NCI-H1694 treated with DMSO at 0.1 percent for 48 hours (cell line): ENCODE data around the gene MOCS2.
"Not testable (repeated sequence)": the region's sequence is repeated elsewhere in the genome, so short reads cannot be mapped to it uniquely, and the experiment has no call there.

Experiments used
- DNase-seq: peaks from one replicate; lab custom pipeline; 2025; lab: John Stamatoyannopoulos, UW

The MOCS2 gene, protein sequence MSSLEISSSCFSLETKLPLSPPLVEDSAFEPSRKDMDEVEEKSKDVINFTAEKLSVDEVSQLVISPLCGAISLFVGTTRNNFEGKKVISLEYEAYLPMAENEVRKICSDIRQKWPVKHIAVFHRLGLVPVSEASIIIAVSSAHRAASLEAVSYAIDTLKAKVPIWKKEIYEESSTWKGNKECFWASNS

DNA sequence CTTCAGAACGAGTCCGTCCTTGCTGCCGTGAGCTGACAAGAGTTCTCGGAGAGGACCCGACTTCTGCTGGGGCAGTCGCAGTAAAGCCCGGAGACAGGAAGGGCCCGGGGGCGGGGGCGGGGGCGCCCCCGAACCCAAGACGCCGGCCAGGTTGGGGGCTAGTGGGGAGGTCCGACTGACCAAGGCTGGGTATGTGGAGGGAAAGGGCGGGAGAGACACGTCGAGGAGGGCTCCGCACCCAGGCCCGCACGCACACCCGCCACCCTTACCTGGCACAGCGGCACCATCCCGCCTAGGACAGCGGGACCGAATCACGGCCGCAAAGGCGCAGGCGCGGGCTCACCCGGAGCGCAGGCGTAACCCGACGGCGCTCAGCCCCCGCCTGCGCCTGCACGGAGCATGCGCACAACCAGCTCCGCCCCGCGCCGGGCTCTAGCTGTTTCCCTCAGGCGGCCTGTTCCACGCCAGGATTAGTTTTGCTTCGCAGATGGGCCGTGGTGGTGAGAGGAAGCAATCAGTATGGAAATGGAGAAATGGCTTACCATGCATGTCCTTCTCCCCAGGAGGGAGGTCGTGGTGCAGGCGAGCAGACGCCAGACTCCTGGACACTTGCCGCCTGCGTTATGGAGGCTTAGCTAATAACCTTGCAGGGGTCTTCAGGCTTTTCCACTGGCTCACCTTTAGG, at the start of gene MOCS2:
Gene MOCS2, minus strand, starts transcription at position 315 of the 685 bp plus-strand sequence. CDS start 2,583 bp downstream, outside the sequence.
- peak; percentile 83 for DNase-seq

DNA sequence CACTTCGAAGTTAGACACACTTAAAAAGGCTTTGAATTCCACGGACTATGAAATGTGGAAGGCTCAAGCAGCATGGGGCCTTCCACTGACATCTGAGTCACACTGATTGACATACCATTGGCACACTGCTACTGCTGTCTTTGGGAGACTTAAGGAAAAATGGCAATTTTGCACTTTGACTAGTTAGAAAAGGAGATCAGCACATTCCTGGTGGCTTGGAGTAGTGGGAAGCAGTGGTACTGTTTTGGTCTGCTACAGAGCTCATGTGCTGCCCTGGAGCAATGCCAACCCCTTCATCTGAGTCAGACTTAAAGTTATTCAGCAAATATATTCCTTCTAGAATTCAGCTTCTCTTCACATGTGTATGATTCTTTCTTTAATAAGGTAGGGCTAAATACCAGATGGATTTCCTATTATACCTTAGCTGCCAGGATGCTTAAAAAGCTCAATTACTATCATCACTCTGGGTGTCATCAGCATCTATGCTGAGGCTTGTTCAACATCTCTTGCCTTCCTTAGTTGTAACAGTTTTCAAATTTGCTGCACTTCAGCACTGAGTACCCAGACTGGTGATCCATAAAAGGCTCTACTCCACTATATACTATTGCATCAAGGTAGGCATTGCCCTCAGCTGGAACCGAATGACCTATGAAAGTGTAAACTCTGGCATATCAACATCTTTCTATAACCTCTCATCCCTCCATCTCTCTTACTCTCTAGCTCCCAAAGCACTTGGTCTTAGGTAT, 42.3 kb upstream of the MOCS2 start:
- no peak for DNase-seq

DNA sequence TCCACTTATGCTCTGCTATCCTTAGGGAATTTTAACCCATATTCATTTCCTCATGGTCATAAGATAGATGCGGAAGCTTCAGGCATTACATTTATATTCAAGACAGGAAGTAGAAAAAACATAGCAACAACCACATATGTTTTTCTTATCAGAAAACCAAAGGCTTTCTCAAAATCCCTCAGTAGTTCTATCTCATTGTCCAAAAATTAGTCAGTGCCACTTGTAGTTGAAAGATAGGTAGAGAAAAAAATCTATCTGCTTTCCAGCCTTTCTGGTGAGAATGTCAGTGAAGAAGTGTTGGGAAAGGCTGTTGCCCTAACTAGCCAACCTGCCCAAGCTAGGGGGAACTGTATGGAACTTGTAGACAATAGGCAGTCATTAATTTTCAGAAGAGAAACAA, 23.5 kb upstream of the MOCS2 start:
- DNase-seq, result no peak

DNA sequence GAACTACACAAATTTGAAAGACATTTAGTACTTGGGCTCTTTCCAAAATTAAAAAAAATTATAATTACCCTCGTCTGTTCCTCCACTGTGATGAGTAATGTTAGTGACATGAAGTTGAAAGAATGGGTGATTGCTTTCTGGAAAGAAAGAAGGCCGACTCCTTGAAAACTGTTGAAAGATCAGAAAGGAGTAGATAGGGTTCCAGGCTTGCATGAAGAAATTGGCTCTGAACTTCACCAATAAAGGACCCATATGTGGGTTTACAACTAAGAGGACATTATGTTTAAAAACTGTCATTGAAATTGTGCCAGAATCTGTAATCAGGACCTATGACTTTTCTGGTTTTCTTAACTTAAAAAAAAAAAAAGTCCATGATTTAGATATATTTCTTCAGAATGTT, 20.7 kb upstream of the MOCS2 start:
- no peak for DNase-seq

DNA sequence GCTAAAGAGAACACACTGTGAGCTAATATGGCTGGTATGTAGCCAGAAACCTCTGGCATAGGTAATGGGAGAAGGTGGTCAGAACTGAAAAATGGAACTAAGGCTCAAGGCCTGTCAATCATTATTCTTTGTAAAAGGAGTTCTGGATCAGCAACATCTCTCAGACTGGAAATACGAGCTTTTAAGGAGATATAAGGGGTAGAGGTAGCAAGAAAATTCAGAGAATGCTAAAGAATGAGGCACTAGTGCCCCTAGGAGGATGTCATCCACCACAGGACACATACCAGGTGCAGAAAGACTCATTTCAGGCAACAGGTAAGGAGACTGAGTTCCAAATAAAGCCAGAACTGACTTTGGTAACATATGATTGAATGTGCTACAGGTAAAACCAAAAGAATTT, 18.9 kb upstream of the MOCS2 start:
- no peak for DNase-seq

DNA sequence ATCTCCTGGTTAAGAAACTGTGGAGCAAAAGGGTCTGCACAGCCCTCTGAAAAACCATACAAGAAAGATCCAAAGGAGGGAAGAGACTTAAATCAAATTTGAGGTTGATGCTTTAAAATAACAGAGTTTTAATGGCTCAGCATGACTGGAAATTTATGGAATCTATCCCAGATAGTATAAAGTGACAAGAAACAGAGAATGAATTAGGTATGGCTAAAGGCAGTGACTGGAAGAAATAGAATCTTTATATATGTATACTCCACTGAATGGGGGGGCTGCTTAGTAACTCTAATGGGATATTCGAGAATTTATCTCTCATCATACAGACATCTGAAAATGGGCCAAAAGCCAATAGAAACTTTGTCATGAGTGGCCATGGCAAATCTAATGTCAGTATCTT, 17.6 kb upstream of the MOCS2 start:
- no peak for DNase-seq

DNA sequence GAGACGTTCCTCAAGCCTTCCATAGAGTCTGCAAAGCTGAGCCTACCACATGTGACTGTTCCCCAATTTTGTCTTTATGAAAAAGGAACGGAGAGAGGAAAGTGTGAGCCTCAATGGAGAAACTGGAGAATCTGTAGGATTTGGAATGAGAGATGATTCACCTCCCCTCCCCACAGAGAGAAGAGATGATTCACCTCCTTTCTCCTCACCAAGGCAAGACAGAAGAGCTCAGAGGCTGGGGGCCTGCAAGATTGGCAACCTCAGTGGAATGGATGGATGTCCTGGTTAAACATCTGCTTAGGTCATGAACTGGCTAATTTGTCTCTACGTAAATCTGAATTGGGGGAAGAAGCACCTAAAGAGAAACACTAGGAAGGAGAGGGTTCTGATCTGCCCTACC, 17.0 kb upstream of the MOCS2 start:
- DNase-seq, result no peak

DNA sequence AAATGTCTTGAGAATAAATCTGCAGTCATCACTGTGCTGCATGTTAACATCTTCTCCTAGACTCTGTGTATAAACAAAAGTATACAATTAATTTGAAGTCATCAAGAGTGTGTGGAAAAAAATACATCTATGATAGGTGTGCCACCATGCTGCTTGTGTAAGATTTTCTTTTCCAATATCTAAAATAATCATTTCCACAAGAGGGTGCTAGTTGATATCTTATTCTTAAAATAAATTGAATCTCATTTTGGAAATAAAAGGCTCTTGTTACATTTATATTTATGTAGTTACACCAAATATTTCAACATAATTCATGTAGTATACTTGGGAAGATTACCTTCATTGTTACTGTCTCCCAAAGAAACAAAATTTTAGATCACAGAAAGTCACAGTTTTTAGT, 14.1 kb upstream of the MOCS2 start:
- peak; percentile 7 for DNase-seq

DNA sequence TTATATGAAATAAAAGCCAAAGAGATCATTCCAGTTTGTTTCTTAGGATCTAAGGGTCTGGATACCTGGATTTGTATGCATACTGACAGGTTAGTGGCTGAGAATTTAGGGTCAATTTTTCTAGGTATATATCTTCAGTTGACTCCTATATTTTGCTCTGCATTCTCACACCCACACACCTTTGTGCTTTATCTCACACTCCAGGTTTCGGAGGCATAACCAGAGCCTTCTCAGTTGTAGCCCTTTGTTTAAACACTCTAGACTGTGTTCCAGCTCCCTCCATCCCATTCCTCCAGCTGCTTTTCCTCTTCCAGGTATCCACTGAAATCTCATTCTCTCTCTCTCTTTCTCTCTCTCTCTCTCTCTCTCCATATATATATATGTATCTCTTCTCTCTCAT, 10.6 kb upstream of the MOCS2 start:
- no peak for DNase-seq

DNA sequence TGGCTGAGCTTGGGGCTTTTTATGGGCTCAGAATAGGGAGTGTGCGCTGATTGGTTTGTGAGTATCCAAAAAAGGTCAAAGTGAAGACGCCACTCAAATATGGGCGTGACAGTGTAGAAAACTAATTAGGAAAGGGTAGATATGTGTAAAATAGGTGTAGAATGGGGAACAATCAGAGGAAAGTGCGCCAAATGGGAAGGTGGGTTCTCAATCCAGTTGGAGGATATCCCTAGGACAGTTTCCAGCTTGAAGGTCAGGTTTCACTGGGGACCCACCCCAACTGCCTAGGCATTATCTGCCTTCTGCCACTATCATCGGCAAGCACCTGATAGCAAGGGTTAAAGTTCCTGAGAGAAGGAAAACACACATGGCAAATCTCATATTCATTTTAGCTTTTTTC, 9.3 kb upstream of the MOCS2 start:
- DNase-seq, result no peak

DNA sequence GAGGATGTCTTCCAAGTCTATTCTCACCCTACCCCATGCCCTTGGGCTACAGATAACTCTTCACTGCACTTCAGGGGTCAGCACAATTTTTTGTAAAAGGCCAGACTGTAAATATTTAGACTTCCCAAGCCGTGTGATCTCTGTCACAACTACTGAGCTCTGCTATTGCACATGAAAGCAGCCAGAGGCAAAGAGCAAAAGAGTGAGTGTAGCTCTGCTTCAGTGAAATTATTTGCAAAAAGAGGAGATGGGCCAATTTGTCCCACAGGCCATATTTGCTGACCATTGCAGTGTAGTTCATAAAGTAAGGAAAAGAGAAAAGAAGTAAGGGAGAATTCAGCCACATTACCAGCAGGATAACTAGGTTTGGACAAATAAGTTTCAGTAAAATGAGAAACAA, 7.0 kb upstream of the MOCS2 start:
- DNase-seq, result no peak

DNA sequence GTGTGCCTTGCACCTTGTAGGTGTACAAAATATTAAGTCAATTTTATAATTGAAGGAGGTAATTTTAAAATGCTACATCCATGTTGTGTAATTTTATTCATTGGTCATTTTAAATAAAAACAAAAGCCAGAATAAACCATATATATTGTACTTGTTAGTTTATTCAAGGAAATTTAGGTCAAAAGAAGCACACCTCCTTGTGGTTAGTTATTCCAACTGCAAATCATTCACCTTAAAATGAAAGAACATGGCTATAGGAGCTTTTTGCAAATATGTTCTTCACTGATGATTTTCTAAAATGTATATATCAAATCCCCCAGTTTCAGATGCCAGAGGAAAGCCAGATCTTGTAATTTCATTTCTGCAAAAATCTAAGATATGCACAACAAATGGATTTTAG, 5.4 kb upstream of the MOCS2 start:
- peak; percentile 9 for DNase-seq

DNA sequence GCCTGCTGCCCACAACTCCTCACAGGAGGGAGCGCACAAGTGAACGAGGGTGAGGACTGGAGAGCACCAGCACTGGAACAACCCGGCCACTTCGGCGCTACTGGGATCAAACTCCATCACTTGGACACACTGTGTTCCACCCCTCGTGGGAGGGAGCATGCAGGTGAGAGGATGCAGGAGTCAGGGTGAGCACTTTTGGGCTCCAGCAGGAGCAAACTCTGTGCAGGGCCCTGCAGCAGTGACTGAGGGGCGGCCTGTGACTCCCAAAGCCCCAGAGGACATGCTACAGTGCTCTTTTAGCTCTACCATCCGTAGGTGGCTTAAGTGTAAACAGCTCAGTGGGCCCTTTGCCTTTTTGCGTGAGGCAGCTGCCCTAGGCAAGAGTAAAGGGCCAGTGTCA, 4.4 kb upstream of the MOCS2 start:
- DNase-seq, result no peak

DNA sequence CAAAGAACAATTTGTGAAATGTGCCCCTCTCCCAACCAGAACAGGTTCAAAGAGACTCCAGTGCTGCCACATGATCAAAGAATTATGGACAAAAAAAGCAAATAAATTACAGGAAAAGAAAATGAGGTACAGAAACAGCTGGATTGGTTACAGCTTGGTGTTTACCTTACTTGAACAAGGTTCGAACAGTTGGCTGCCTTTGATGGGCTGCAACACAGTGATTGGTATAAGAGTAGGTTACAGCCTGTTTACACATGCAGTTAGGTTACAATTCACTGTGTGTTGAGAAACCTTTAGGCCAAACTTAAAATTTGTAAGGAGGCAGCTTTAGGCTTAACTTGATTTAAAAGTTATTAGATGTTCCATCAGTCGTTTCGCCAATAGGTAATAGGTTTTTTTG, 3.4 kb upstream of the MOCS2 start:
- DNase-seq, result no peak

DNA sequence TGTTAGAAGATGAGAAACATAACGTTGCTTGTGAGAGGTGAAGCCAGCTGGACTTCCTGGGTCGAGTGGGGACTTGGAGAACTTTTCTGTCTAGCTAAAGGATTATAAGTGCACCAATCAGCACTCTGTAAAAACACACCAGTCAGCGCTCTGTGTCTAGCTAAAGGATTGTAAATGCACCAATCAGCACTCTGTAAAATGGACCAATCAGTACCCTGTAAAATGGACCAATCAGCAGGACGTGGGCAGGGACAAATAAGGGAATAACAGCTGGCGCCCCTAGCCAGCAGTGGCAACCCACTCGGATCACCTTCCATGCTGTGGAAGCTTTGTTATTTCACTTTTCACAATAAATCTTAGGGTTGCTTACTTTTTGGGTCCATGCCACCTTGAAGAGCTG, 2.8 kb upstream of the MOCS2 start:
- not testable (repeated sequence) for DNase-seq

DNA sequence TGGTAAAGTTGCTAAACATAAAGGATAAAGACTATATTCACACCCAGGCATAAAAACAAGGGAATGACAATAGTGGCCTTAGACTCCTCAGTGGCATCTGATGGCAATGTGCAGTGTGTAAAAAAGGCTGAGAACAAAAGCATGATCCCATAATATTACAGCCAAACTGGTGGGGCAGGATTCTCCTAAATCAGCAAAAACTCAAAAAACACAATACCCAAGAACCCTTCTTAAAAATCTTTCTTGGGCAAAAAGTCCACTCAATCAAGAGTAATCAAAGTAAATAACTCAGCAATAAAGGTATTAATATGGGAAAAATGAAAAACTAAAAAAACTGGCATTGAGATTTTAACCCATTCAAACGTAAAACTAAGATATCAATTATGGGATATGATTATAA, 1.6 kb upstream of the MOCS2 start:
- no peak for DNase-seq

DNA sequence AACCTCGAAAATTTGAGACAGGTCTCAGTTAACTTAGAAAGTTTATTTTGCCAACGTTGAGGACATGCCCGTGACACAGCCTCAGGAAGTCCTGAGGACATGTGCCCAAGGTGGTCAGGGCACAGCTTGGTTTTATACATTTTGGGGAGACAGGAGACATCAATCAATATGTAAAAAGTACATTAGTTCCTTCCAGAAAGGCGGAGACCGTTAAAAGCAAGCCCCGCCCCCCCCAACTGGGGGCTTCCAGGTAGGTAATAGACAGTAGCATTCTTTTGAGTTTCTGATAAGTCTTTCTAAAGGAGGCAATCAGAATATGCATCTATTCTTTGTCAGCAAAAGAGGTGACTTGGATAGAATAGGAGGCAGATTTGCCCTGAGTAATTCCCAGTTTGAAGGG, 599 bp upstream of the MOCS2 start:
- DNase-seq, result no peak

DNA sequence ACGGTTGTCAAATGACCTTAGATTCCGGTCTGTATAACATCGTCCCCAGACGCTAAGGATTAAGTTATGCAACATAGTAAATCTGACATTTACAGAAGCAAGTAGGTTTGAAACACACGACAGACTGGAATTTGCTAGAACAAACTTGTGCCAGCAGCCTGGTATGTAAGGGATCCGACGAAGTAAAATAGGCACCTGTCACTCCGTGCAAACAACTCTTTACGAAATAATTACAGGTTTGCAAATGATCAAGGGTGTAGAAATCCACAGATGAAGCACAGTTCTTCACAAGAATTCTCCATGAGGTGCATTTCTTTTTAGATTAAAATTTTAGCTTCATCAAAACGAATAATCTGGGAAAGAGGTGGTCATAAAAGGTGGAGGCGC, 508 bp downstream of the MOCS2 start:
- DNase-seq, result peak; percentile 38

DNA sequence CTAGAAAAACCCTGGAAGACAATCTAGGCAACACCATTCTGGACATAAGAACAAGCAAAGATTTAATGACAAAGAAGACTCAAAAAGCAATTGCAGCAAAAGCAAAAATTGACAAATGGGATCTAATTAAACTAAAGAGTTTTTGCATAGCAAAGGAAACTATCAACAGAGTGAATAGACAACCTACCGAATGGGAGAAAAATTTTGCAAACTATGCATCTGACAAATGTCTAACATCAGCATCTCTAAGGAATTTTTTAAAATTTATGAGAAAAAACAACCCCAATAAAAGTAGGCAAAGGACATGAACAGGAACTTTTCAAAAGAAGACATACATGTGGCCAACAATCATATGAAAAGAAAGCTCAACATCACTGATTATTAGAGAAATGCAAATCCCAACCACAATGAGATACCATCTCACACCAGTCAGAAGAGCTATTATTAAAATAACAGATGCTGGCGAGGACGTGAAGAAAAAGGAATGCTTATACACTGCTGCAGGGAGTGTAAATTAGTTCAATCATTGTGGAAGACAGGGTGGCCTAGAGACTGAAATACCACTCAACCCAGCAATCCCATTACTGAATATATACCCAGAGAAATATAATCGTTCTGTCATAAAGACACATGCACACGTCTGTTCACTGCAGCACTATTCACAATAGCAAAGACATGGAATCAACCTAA, 3.8 kb downstream of the MOCS2 start:
- DNase-seq, result no peak

DNA sequence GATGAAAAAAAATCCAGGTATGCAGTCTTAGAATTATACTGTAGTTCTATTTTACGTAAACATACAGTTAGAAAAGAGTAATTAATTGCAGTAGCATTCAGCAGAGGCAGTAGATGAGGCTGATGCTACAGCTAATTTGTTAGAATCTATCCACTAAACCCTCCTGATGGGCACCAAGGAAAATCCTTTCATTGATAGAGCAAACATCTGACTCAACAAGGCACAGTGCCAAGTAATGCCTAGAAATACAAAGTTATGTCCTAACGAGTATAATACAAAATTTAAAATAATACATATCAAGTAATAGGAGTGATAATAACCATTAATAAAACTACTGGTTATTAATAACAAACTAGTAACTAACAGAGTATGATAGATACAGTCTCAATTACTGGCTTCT, 9.0 kb downstream of the MOCS2 start:
- DNase-seq, result no peak

DNA sequence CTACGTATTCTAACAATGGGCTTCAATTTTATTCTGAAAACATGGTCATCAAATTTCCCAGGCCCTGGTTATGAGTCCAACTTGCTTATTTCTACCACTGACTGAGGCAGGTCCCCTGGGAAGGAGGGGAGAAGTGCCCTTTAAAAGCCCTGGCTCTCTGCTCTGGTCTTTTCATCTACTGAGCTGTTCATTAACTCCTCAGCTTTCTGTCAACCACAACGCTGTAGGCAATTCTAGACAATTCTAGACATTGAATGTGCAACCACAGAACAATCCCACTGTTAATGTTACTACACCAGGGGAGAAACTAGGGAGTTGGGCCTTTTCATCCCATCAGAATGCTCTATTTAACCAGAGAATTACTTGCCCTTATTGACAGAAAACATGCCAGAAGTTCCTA, 10.0 kb downstream of the MOCS2 start:
- DNase-seq, result no peak

DNA sequence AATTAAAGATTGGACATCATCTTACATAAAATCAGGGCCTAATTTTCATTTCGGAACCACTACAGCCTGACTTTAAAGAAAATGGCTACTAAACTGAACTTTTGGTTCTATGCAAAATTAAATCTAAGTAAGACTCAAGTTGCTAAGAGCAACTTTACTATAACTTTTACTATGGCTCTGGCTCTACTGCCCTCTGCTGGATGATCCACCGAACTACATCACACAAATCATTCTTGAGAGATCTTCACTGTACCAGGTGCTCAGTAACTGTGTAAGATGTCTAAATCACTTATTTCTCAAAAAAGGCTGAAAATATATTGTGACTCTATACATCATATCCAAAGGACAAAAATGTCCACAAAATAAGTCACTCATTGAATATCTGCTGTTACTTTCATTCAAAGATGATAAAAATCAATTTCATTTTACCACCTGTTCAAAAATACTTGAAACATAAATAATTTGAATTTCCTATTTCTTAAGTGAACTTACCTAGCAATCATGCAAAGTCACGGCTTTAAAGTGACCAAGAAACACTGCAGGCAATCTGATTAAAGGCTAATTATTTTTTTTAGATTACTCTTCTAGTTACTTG, 13.5 kb downstream of the MOCS2 start:
- DNase-seq, result peak; percentile 35

DNA sequence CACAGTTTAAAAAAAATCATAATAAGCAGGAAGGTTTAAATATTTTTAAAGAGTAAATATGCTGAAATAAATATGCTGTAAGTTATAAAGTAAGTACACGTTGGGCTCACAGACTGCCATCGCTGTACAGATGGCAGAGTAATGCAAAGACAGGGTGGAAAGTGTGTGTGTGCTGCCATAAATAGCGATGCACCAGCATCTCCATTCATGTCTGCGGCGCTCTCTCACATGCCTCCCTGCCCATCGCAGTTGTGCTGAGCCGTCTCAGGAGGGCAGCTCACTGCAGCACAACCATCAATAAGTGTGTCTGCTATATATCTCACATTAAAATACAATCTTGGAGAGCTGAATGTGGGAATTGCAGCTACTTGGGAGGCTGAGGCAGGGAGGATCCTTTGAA, 14.3 kb downstream of the MOCS2 start:
- peak; percentile 9 for DNase-seq
